Common myeloid progenitor, CD34-positive (primary cell): ENCODE results near the gene BICDL2.
"Not testable (repeated sequence)": the region's sequence is repeated elsewhere in the genome, so short reads cannot be mapped to it uniquely, and the experiment has no call there.

Experiments
- CTCF ChIA-PET: fragments of 350-600 bp; sonication (Branson Sonifier 250); formaldehyde crosslinking; loops from one replicate; lab custom pipeline; 2021; ENCODE audit warnings: antibody characterized with exemption; lab: Charles Lee
- POLR2A ChIA-PET: fragments of 350-600 bp; sonication (Branson Sonifier 250); formaldehyde crosslinking; loops from one replicate; lab custom pipeline; 2021; ENCODE audit warnings: antibody characterized with exemption; lab: Charles Lee
- DNase-seq, 3 donors: peaks; one replicate each; pipeline versions ENCODE4 v3.0.0 to v3.0.0-alpha.2; 2013
- H3K27ac ChIP-seq, 2 experiments: 1 replicate in 1 of 2; 2 replicates in 1 of 2; pipeline ENCODE4 v1.7.0; 2013; ENCODE audit warnings: inconsistent platforms in 2 of 2, low read length in 2 of 2, mild to moderate bottlenecking in 2 of 2, low read depth in 1 of 2, moderate library complexity in 1 of 2; ENCODE audit not compliant: severe bottlenecking in 2 of 2, insufficient read depth in 1 of 2, poor library complexity in 1 of 2
- H3K27me3 ChIP-seq, 5 experiments: replicated peaks in 2 of 5; 1 replicate in 3 of 5; 2 replicates in 2 of 5; pipeline versions ENCODE4 v1.6.1 to v1.7.0; 2013; ENCODE audit warnings: low read length in 4 of 5, mild to moderate bottlenecking in 2 of 5, moderate library complexity in 2 of 5, inconsistent platforms in 1 of 5; ENCODE audit not compliant: insufficient read depth in 5 of 5, control insufficient read depth in 4 of 5
- H3K36me3 ChIP-seq, 4 experiments: 1 replicate in 2 of 4; 2 replicates in 2 of 4; pipeline versions ENCODE4 v1.6.1 to v1.7.0; 2013; ENCODE audit warnings: low read length in 3 of 4, control low read depth in 1 of 4, mild to moderate bottlenecking in 1 of 4; ENCODE audit not compliant: control insufficient read depth in 4 of 4, insufficient read depth in 4 of 4
- H3K4me1 ChIP-seq, 4 experiments: 1 replicate in 3 of 4; 2 replicates in 1 of 4; pipeline versions ENCODE4 v1.6.1 to v1.7.1; 2013; ENCODE audit warnings: low read length in 3 of 4, mild to moderate bottlenecking in 3 of 4, control low read depth in 1 of 4, inconsistent platforms in 1 of 4, moderate library complexity in 1 of 4; ENCODE audit not compliant: control insufficient read depth in 4 of 4, insufficient read depth in 4 of 4; ENCODE audit errors: control extremely low read depth in 1 of 4
- H3K4me3 ChIP-seq, 7 experiments: 1 replicate in 4 of 7; 2 replicates in 3 of 7; pipeline versions ENCODE4 v1.5.1 to v1.7.0; 2013; ENCODE audit warnings: mild to moderate bottlenecking in 7 of 7, low read length in 6 of 7, moderate library complexity in 6 of 7, inconsistent platforms in 2 of 7, low read depth in 2 of 7, control low read depth in 1 of 7; ENCODE audit not compliant: insufficient read depth in 4 of 7, control insufficient read depth in 1 of 7; ENCODE audit errors: extremely low read depth in 1 of 7
- H3K9me3 ChIP-seq, 5 experiments: 1 replicate in 4 of 5; 2 replicates in 1 of 5; pipeline versions ENCODE4 v1.6.1 to v1.7.1; 2013; ENCODE audit warnings: low read length in 4 of 5, mild to moderate bottlenecking in 2 of 5, inconsistent platforms in 1 of 5, low read depth in 1 of 5, moderate library complexity in 1 of 5; ENCODE audit not compliant: control insufficient read depth in 4 of 5, insufficient read depth in 2 of 5; ENCODE audit errors: control extremely low read depth in 1 of 5
- WGBS: methylation state at CpG from one replicate; pipeline ENCODE4 v1.1.5; 2013; ENCODE audit not compliant: insufficient coverage; 5-methylcytosine and 5-hydroxymethylcytosine counted together

Gene BICDL2

DNA sequence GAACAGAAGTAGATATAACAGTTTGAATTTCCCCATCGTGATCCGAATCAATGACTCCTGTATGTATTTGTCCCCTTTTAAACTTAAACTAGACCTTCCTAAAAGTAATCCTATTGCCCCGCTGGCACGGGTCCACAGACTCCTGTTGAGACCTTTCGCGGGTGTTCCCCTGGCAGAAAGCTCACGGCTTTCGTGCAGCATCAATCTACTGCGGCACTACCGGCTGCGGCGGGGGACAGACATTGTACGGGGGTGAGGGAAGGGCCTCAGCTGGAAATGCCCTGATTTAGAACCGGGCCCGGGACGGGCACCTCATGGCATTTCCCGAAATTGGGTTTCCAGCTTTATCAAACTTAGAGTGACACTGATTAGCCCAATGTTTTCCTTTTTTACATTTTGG, 43.3 kb upstream of the BICDL2 start:
- WGBS: 95% methylated on average over 16 of the region's 17 CpGs
- CTCF ChIA-PET: interaction anchor here (0.9 to 6.1 kb wide), 4 partner anchors 8 to 22 kb away, joined by 3 to 54 read pairs (median 3); partner anchors contain the start of gene ZSCAN10
- Histone ChIP-seq H3K9me3 (peaks cover 0 to 7% (median 0%) of the 10 kb centered on the region in 5 experiments), H3K27me3 (no peaks in the 10 kb centered on the region), H3K4me1 (peaks cover 0 to 25% (median 24%) of the 10 kb centered on the region in 4 experiments), H3K27ac (no peak overlapping the region), H3K36me3 (no peaks in the 10 kb centered on the region), H3K4me3 (no peak overlapping the region)
- no peak for DNase-seq
- POLR2A ChIA-PET: no interaction called here

DNA sequence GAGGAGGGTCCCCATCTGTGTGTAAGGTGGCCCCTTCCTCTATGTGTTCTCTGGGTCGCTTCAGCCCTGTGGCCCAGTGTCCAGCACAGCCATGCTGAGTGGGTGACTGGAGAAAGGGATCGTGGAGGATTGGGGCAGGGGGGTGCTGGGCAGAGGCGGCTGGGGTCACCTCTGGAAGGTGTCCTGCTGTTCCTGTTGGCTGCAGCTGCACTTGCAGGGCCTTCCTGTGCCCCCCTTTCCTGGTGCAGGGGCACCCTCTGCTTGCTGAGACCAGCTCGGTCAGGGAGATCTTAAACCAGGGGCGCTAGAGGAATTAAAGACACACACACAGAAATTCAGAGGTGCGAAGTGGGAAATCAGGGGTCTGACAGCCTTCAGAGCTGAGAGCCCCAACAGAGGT, 39.8 kb upstream of the BICDL2 start:
- Histone ChIP-seq H3K36me3 (no peaks in the 10 kb centered on the region), H3K9me3 (peaks cover 0 to 7% (median 0%) of the 10 kb centered on the region in 5 experiments), H3K27ac (no peak overlapping the region), H3K27me3 (no peaks in the 10 kb centered on the region), H3K4me1 (peaks cover 0 to 47% (median 39%) of the 10 kb centered on the region in 4 experiments), H3K4me3 (no peak overlapping the region)
- WGBS: 33% methylated on average over 2 of the region's 6 CpGs
- POLR2A ChIA-PET: interaction anchor here (1.1 kb wide), 1 partner anchor 53 kb away, joined by 3 read pairs; no protein-coding TSS in a partner anchor
- DNase-seq: no peak
- CTCF ChIA-PET: interaction anchor here (1.1 to 6.1 kb wide), 6 partner anchors 12 to 53 kb away, joined by 3 to 54 read pairs (median 10); partner anchors contain the start of gene ZSCAN10

DNA sequence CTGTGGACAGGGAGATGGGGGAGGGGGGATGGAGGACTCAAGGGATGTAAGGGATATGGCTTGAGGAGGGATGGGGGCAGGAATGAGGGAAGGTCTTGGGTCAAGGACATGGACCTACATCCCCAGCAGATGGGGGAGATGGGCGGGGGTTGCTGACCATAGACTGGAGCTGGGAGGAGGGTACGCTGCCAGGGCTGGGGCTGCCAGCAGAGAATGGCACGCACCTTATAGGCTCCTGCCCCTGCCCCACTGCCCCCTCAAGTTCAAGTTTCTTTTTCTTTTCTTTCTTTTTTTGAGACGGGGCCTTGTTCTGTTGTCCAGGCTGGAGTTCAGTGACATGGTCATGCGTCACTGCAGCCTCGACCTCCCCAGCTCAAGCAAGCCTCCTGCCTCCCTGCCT, 39.2 kb upstream of the BICDL2 start:
- H3K27me3 ChIP-seq, H3K27ac ChIP-seq, DNase-seq, H3K9me3 ChIP-seq, H3K36me3 ChIP-seq: not testable (repeated sequence)
- ChIA-PET POLR2A (interaction anchor here (1.5 kb wide), 2 partner anchors 10 to 12 kb away, joined by 3 to 7 read pairs; no protein-coding TSS in a partner anchor), CTCF (interaction anchor here (1.1 to 6.1 kb wide), 9 partner anchors 12 to 386 kb away, joined by 3 to 54 read pairs (median 8); partner anchors contain the start of gene ZSCAN10)
- Histone ChIP-seq H3K4me3 (peak overlapping the region in 1 of 7 experiments; percentile 2), H3K4me1 (peaks cover 0 to 53% (median 41%) of the 10 kb centered on the region in 4 experiments)
- WGBS: 100% methylated on average over 3 of the region's 6 CpGs

DNA sequence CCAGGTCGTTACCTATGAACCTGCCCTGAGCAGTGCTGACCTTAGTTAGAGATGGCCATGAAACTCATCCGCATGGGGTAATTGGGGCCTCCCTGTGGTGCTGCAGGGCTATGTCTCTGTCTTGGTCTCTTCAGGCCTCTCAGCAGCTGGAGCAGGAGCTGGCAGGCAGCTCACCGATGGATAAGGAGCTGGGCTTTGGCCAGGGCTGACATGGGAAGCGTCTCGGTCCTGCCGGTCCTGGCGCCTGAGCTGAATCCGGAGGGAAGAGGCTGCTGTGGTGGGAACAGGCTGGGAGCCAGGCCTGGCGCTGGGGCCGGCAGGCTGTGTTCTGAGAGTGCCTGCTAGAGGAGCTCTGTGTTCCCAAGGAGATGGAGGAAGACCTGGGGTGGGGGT, 38.8 kb upstream of the BICDL2 start:
- no peaks in the 10 kb centered on the region for H3K36me3 ChIP-seq
- POLR2A ChIA-PET: interaction anchor here (1.5 kb wide), 2 partner anchors 10 to 12 kb away, joined by 3 to 7 read pairs; no protein-coding TSS in a partner anchor
- DNase-seq: no peak
- H3K27ac ChIP-seq: peak overlapping the region in 1 of 2 experiments; percentile 64
- peaks cover 0 to 57% (median 43%) of the 10 kb centered on the region in 4 experiments for H3K4me1 ChIP-seq
- H3K4me3 ChIP-seq: peak overlapping the region in 3 of 7 experiments; percentile 11 to 53 (median 24)
- 78% methylated on average over 2 of the region's 10 CpGs for WGBS
- no peaks in the 10 kb centered on the region for H3K27me3 ChIP-seq
- peaks cover 0 to 7% (median 0%) of the 10 kb centered on the region in 5 experiments for H3K9me3 ChIP-seq
- CTCF ChIA-PET: interaction anchor here (1.1 to 6.1 kb wide), 8 partner anchors 12 to 386 kb away, joined by 3 to 54 read pairs (median 6); no protein-coding TSS in a partner anchor

DNA sequence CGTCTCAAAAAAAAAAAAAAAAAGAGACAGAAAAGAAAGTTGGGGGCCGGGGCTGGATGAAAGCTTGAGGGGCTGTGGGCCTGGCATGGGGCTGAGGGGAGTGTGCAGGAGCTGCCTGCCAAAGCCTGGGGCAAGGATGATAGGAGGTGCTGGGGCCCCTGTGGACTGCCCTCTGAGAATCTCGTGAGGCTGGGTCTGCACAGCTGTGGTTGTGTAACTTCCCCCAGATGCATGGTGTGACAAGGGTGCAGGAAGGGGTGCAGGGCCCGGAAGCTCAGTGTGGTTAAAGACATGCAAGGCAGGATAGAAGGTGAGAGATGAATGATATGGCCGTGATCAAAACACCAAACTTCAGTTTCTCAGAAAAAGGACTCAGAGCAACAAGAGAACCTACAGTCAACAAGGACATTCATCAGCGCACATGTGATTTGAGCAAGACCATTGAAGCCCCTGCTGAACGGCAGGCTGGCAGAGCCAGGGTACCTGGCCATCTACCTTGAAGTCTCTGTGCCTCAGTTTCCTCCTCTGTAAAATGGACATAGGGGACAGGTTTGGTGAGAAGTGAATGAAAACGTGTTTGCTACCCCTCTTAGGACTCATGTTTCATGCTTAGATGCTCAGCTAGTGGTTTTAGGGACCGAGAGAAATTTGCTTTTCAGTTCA, 38.2 kb upstream of the BICDL2 start:
- H3K9me3 ChIP-seq: peaks cover 0 to 7% (median 0%) of the 10 kb centered on the region in 5 experiments
- ChIA-PET POLR2A (interaction anchor here (0.6 to 1.5 kb wide), 3 partner anchors 10 to 13 kb away, joined by 3 to 8 read pairs (median 7); no protein-coding TSS in a partner anchor), CTCF (interaction anchor here (0.7 to 6.1 kb wide), 9 partner anchors 10 to 387 kb away, joined by 3 to 54 read pairs (median 5); partner anchors contain the start of gene IL32)
- peaks cover 0 to 63% (median 43%) of the 10 kb centered on the region in 4 experiments for H3K4me1 ChIP-seq
- peak overlapping the region in 5 of 7 experiments; percentile 9 to 53 (median 15) for H3K4me3 ChIP-seq
- H3K27me3 ChIP-seq: no peaks in the 10 kb centered on the region
- DNase-seq: peak; percentile 82 to 98 (median 94)
- H3K27ac ChIP-seq: peak overlapping the region; percentile 56 to 64
- no peaks in the 10 kb centered on the region for H3K36me3 ChIP-seq
- WGBS: 9% methylated on average over 7 of the region's 9 CpGs

DNA sequence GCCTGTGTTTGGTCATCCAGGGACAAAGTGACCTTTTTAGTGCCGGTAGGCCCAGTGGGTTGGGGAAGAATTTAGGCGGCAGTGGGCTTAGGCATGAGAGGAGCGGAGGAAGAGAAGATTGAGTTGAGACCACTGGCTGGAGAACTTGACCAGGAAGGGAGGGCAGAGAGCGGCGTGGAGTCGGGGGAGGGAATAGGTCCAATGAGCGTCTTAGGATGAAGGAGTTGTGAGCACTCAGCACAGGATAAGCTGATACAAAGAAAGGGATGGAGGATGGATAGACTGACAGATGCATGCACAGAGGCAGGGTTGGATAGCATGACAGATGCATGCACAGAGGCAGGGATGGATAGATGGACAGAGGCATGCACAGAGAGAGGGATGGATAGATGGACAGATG, 36.7 kb upstream of the BICDL2 start:
- WGBS: 91% methylated on average over 7 of the region's 7 CpGs
- POLR2A ChIA-PET: no interaction called here

More for the DNA sequence above, 36.7 kb upstream of the BICDL2 start:
- Histone ChIP-seq H3K4me3 (no peak overlapping the region), H3K9me3 (peaks cover 0 to 7% (median 0%) of the 10 kb centered on the region in 5 experiments), H3K27ac (no peak overlapping the region), H3K4me1 (peaks cover 0 to 64% (median 43%) of the 10 kb centered on the region in 4 experiments), H3K36me3 (no peaks in the 10 kb centered on the region), H3K27me3 (no peaks in the 10 kb centered on the region)
- no peak for DNase-seq
- CTCF ChIA-PET: interaction anchor here (0.6 to 4.7 kb wide), 2 partner anchors 14 to 26 kb away, joined by 3 to 31 read pairs; no protein-coding TSS in a partner anchor
